Endodermal cell (in vitro differentiated cells): ENCODE data around the gene TNFRSF4. TPM values are rescaled to one million over a fixed set of nuclear protein-coding genes. Genes with fewer than 3 reads are reported as not detected.

Source experiments
- DNase-seq: peaks from one replicate; pipeline ENCODE4 v3.0.0-alpha.2; 2017
- H3K27ac ChIP-seq: 2 replicates; pipeline ENCODE4 v1.5.1; 2013; ENCODE audit warnings: mild to moderate bottlenecking, low read depth, low read length, moderate library complexity
- H3K27me3 ChIP-seq: 2 replicates; pipeline ENCODE4 v1.6.1; 2013; ENCODE audit warnings: mild to moderate bottlenecking, low read length, moderate library complexity; ENCODE audit not compliant: insufficient read depth, control insufficient read depth, poor library complexity, severe bottlenecking
- H3K36me3 ChIP-seq: 2 replicates; pipeline ENCODE4 v1.7.0; 2013; ENCODE audit warnings: mild to moderate bottlenecking, low read length, moderate library complexity; ENCODE audit not compliant: control insufficient read depth, insufficient read depth
- H3K4me1 ChIP-seq: one replicate; pipeline ENCODE4 v1.7.0; 2013; ENCODE audit warnings: low read length; ENCODE audit not compliant: control insufficient read depth, insufficient read depth
- H3K4me3 ChIP-seq: 2 replicates; pipeline ENCODE4 v1.5.1; 2013; ENCODE audit warnings: mild to moderate bottlenecking, low read length, moderate library complexity
- H3K9ac ChIP-seq: 2 replicates; pipeline ENCODE4 v1.6.1; 2013; ENCODE audit warnings: mild to moderate bottlenecking, low read length, moderate library complexity; ENCODE audit not compliant: poor library complexity, severe bottlenecking; ENCODE audit errors: extremely low read depth
- H3K9me3 ChIP-seq: 2 replicates; pipeline ENCODE4 v1.6.1; 2013; ENCODE audit warnings: mild to moderate bottlenecking, low read length, moderate library complexity; ENCODE audit not compliant: control insufficient read depth
- H3K27ac Mint-ChIP-seq: 2 replicates; pipeline ENCODE4 v1.8.0; 2020; ENCODE audit warnings: mixed read lengths
- H3K27me3 Mint-ChIP-seq: 2 replicates; pipeline ENCODE4 v1.8.0; 2021; ENCODE audit warnings: mild to moderate bottlenecking, mixed read lengths; ENCODE audit not compliant: insufficient read depth
- H3K36me3 Mint-ChIP-seq: 2 replicates; pipeline ENCODE4 v1.8.0; 2020; ENCODE audit warnings: low read depth, mixed read lengths
- H3K4me1 Mint-ChIP-seq: 2 replicates; pipeline ENCODE4 v1.8.0; 2020; ENCODE audit warnings: mixed read lengths
- H3K4me3 Mint-ChIP-seq: 2 replicates; pipeline ENCODE4 v1.8.0; 2020; ENCODE audit warnings: mild to moderate bottlenecking, moderate library complexity, mixed read lengths
- H3K9me3 Mint-ChIP-seq: 2 replicates; pipeline ENCODE4 v1.8.0; 2020; ENCODE audit warnings: mild to moderate bottlenecking, mixed read lengths
- whole genome bisulfite sequencing, 2 experiments: methylation state at CpG; one replicate each; pipeline versions ENCODE4 v1.1.5 to v1.1.7; 2013; ENCODE audit warnings: missing lambda C conversion rate in 2 of 2, mixed read lengths in 1 of 2; ENCODE audit not compliant: insufficient coverage in 1 of 2, insufficient read length in 1 of 2; 5-methylcytosine and 5-hydroxymethylcytosine counted together
- total RNA-seq, 2 donors: library from RNA; stranded (reverse); fragmentation: NEBNext Ultra II Directional in 1 of 2; extraction: Animal tissue kit (Norgen Biotek cat#: 25700) in 1 of 2; gene quantifications; 2 replicates in 1 of 2; 3 replicates in 1 of 2; pipeline ENCODE4 v1.2.1, GENCODE V29; 2021
- TF ChIP-seq, protein P1 (sequence below): fragments of 200-600 bp; sonication (generic); conservative IDR thresholded peaks from 2 replicates; pipeline ENCODE4 v1.5.0; 2021; ENCODE audit warnings: antibody characterized with exemption, mild to moderate bottlenecking

Gene TNFRSF4
- total RNA-seq, 2 donors from 2014 or later: 0.20 TPM; not detected in 1

DNA sequence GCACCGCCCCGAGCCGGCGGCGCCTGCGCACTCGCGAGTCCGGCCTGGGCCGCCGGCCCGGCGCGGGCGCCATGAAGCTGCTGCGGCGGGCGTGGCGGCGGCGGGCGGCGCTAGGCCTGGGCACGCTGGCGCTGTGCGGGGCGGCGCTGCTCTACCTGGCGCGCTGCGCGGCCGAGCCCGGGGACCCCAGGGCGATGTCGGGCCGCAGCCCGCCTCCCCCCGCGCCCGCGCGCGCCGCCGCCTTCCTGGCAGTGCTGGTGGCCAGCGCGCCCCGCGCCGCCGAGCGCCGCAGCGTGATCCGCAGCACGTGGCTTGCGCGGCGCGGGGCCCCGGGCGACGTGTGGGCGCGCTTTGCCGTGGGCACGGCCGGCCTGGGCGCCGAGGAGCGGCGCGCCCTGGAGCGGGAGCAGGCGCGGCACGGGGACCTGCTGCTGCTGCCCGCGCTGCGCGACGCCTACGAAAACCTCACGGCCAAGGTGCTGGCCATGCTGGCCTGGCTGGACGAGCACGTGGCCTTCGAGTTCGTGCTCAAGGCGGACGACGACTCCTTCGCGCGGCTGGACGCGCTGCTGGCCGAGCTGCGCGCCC lies 18.3 kb upstream of the TNFRSF4 start, which contains the start of gene B3GALT6:
Gene B3GALT6 (plus strand): TSS at position 30 of the 588 bp plus-strand sequence. CDS start 42 bp downstream, at position 72.
- peaks cover 27% of the 10 kb centered on the region for H3K36me3 Mint-ChIP-seq
- peak within 1 kb of the TSS; percentile 92 for H3K4me3 ChIP-seq
- H3K9me3 ChIP-seq: no peaks in the 10 kb centered on the region
- H3K9me3 Mint-ChIP-seq: peaks cover 6% of the 10 kb centered on the region
- peak within 1 kb of the TSS; percentile 87 for H3K4me3 Mint-ChIP-seq
- H3K27ac ChIP-seq: peak within 1 kb of the TSS; percentile 47
- 24 to 47% methylated on average over 55 to 100 of the region's 100 CpGs for WGBS, 2 experiments
- peaks cover 8% of the 10 kb centered on the region for H3K4me1 Mint-ChIP-seq
- H3K9ac ChIP-seq: peak within 1 kb of the TSS; percentile 79
- H3K27me3 Mint-ChIP-seq: no peaks in the 10 kb centered on the region
- H3K27ac Mint-ChIP-seq: peak within 1 kb of the TSS; percentile 86
- no peaks in the 10 kb centered on the region for H3K27me3 ChIP-seq
- no peak for DNase-seq
- peaks cover 16% of the 10 kb centered on the region for H3K36me3 ChIP-seq
- no peaks in the 10 kb centered on the region for H3K4me1 ChIP-seq
- TF ChIP-seq, protein P1, sequence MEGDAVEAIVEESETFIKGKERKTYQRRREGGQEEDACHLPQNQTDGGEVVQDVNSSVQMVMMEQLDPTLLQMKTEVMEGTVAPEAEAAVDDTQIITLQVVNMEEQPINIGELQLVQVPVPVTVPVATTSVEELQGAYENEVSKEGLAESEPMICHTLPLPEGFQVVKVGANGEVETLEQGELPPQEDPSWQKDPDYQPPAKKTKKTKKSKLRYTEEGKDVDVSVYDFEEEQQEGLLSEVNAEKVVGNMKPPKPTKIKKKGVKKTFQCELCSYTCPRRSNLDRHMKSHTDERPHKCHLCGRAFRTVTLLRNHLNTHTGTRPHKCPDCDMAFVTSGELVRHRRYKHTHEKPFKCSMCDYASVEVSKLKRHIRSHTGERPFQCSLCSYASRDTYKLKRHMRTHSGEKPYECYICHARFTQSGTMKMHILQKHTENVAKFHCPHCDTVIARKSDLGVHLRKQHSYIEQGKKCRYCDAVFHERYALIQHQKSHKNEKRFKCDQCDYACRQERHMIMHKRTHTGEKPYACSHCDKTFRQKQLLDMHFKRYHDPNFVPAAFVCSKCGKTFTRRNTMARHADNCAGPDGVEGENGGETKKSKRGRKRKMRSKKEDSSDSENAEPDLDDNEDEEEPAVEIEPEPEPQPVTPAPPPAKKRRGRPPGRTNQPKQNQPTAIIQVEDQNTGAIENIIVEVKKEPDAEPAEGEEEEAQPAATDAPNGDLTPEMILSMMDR: no peak

DNA sequence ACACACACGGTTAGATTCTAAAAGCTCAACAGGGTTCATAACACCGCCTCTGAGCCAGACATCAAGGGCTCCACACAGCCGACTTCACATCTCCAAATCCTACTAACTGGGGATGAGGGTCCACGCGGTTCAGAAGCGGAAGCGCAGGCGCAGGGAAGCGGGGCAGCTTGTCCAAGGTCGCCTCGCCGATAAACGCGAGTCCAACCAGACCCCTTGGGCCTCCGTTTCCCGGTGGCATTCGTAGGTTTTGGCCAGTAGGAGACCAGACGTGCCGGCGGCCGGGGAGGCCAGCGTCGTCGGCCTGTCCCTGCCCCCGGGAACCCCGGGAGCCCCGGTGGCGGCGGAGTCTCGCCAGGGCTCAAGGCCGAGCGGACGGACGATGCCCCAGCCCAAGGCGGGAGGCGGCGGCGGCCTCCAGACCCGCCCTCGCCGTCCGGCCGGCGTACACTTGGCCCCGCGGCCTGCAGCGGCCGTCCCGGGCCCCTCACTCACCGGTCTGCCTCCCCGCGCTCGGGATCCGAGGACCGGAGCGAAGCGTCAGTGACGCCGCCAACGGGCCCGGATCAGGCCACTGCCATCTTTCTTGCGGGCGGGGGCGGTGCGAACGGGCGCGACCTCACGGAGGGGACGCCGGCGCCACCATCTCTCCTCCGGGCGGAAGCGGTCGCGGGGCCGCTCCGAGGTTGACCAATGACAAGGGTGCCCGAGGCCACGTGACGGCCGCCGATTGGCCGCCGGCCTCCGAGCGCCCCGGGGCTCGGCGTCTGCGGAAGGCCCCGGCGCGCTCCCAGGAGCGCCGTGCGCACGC lies 17.7 kb upstream of the TNFRSF4 start, which contains the start of gene SDF4:
Gene SDF4 (minus strand): TSS at position 602 of the 808 bp plus-strand sequence. CDS start 3,229 bp downstream, outside the sequence.
- WGBS, 2 experiments: 0 to 1% methylated on average over 36 to 99 of the region's 99 CpGs
- peak within 1 kb of the TSS; percentile 92 for H3K4me3 ChIP-seq
- H3K27me3 Mint-ChIP-seq: no peaks in the 10 kb centered on the region
- H3K9me3 ChIP-seq: no peaks in the 10 kb centered on the region
- peak within 1 kb of the TSS; percentile 86 for H3K27ac Mint-ChIP-seq
- peaks cover 8% of the 10 kb centered on the region for H3K4me1 Mint-ChIP-seq
- no peaks in the 10 kb centered on the region for H3K27me3 ChIP-seq
- H3K9ac ChIP-seq: peak within 1 kb of the TSS; percentile 79
- no peaks in the 10 kb centered on the region for H3K4me1 ChIP-seq
- peak within 1 kb of the TSS; percentile 87 for H3K4me3 Mint-ChIP-seq
- H3K36me3 ChIP-seq: peaks cover 16% of the 10 kb centered on the region
- H3K36me3 Mint-ChIP-seq: peaks cover 29% of the 10 kb centered on the region
- DNase-seq: peak; percentile 98
- peaks cover 6% of the 10 kb centered on the region for H3K9me3 Mint-ChIP-seq
- peak within 1 kb of the TSS; percentile 47 for H3K27ac ChIP-seq
- TF ChIP-seq, protein P1: no peak

DNA sequence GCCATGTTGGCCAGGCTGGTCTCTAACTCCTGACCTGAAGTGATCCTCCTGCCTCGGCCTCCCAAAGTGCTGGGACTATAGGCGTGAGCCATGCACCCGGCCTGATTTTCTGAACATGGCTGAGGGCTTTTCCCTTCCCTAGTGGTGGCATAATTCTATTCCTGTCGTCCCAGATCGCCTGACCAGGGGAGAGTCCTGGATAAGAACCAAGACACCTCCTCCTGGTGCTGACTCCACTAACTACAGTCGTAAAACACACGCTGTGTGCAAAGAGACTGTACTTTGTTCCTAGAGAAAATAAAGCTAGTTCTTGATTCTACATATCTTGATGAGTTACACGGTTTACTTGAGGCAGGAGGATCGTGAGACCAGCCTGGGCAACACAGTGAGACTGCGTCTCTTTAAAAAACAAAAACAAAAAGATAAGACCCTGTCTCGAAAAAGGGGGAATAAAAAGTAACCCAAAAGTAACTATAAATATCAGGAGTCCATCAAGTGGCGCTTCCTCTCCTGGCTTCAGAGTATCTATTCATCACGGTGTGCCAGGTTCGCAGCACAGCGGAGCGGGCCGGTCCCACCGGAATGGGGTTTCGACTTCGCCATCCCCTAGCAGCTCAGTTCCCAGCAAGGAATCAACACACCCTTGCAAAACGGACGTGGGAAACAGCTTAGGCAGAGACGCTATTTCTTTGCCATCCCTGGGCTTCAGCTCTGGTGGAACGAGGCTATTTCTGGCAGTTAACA lies 16.9 kb upstream of the TNFRSF4 start:
- Mint-ChIP-seq H3K9me3 (peaks cover 6% of the 10 kb centered on the region), H3K27me3 (no peaks in the 10 kb centered on the region), H3K36me3 (peaks cover 35% of the 10 kb centered on the region), H3K4me1 (peaks cover 8% of the 10 kb centered on the region), H3K4me3 (peak overlapping the region; percentile 87), H3K27ac (peak overlapping the region; percentile 86)
- H3K4me3 ChIP-seq: peak overlapping the region; percentile 92
- DNase-seq: no peak
- no peaks in the 10 kb centered on the region for H3K4me1 ChIP-seq
- no peaks in the 10 kb centered on the region for H3K27me3 ChIP-seq
- H3K9ac ChIP-seq: peak overlapping the region; percentile 79
- no peaks in the 10 kb centered on the region for H3K9me3 ChIP-seq
- WGBS, 2 experiments: 37 to 43% methylated on average over 17 to 24 of the region's 24 CpGs
- peaks cover 16% of the 10 kb centered on the region for H3K36me3 ChIP-seq
- TF ChIP-seq, protein P1: peak; percentile 60
- H3K27ac ChIP-seq: no peak overlapping the region
